GM18907 (cell line): ENCODE results near the gene SUGCT.

ENCODE experiments used
- ATAC-seq: cut with Tn5 transposase; IDR thresholded peaks from one replicate; pipeline ENCODE4 v1.9.1; 2021; ENCODE audit warnings: mild to moderate bottlenecking, moderate library complexity; ENCODE audit not compliant: unreplicated experiment

Gene SUGCT

GRCh38 chr7:40549372-40550039 lies 414.7 kb downstream of the SUGCT start:
- ATAC-seq: no peak

- ATAC-seq: peak; percentile 89
Measured at GRCh38 chr7:40551685-40552576, 417.1 kb downstream of the SUGCT start.

GRCh38 chr7:40560672-40561071 lies 425.9 kb downstream of the SUGCT start:
- ATAC-seq: no peak

- no peak for ATAC-seq
Measured at GRCh38 chr7:40566879-40567278, 432.1 kb downstream of the SUGCT start.

GRCh38 chr7:40569326-40569725 lies 434.5 kb downstream of the SUGCT start:
- no peak for ATAC-seq

- no peak for ATAC-seq
Measured at GRCh38 chr7:40570223-40570622, 435.4 kb downstream of the SUGCT start.

- ATAC-seq: no peak
Measured at GRCh38 chr7:40571796-40572195, 437.0 kb downstream of the SUGCT start.

- no peak for ATAC-seq
Measured at GRCh38 chr7:40572810-40573465, 438.1 kb downstream of the SUGCT start.

- ATAC-seq: no peak
Measured at GRCh38 chr7:40579401-40579800, 444.6 kb downstream of the SUGCT start.

- ATAC-seq: no peak
Measured at GRCh38 chr7:40580776-40581175, 446.0 kb downstream of the SUGCT start.

GRCh38 chr7:40582539-40582938 lies 447.7 kb downstream of the SUGCT start:
- ATAC-seq: no peak

GRCh38 chr7:40583667-40584444 lies 449.1 kb downstream of the SUGCT start:
- no peak for ATAC-seq

GRCh38 chr7:40584667-40585433 lies 450.0 kb downstream of the SUGCT start:
- ATAC-seq: no peak

GRCh38 chr7:40586197-40586596 lies 451.4 kb downstream of the SUGCT start:
- ATAC-seq: no peak

- ATAC-seq: no peak
Measured at GRCh38 chr7:40587419-40587818, 452.6 kb downstream of the SUGCT start.

- no peak for ATAC-seq
Measured at GRCh38 chr7:40595129-40595528, 460.3 kb downstream of the SUGCT start.

GRCh38 chr7:40595832-40596231 lies 461.0 kb downstream of the SUGCT start:
- ATAC-seq: no peak

- no peak for ATAC-seq
Measured at GRCh38 chr7:40597517-40597916, 462.7 kb downstream of the SUGCT start.

- no peak for ATAC-seq
Measured at GRCh38 chr7:40598915-40599314, 464.1 kb downstream of the SUGCT start.

- no peak for ATAC-seq
Measured at GRCh38 chr7:40599836-40600235, 465.0 kb downstream of the SUGCT start.
